CD4-positive, alpha-beta T cell (primary cell): ENCODE results near the gene FAM184B. TPM values are rescaled to one million over a fixed set of nuclear protein-coding genes. Genes with fewer than 3 reads are reported as not detected.

Experiments used
- ATAC-seq: fragments of 200-7000 bp; cut with Tn5 transposase; one replicate; pipeline ENCODE4 v1.10.0; 2022; ENCODE audit warnings: mild to moderate bottlenecking; ENCODE audit not compliant: poor library complexity
- CTCF ChIA-PET: fragments of 350-600 bp; sonication (Branson Sonifier 250); formaldehyde crosslinking; loops from one replicate; lab custom pipeline; 2021; ENCODE audit warnings: antibody characterized with exemption, inconsistent platforms; lab: Charles Lee
- POLR2A ChIA-PET: fragments of 350-600 bp; sonication (Branson Sonifier 250); formaldehyde crosslinking; loops from one replicate; lab custom pipeline; 2021; ENCODE audit warnings: antibody characterized with exemption, inconsistent platforms; lab: Charles Lee
- DNase-seq, 14 experiments: peaks; one replicate each; pipeline ENCODE4 v3.0.0-alpha.2; 2013 to 2020; ENCODE audit warnings: mixed read lengths in 2 of 14
- H3K27ac ChIP-seq, 2 donors: one replicate each; pipeline versions ENCODE4 v1.5.1 to v1.7.0; 2013; ENCODE audit warnings: low read length in 2 of 2, low read depth in 1 of 2, mild to moderate bottlenecking in 1 of 2
- H3K27me3 ChIP-seq, 2 experiments: 1 replicate in 1 of 2; 2 replicates in 1 of 2; pipeline versions ENCODE4 v1.6.1 to v1.7.0; 2013; ENCODE audit warnings: low read length in 2 of 2, control low read depth in 1 of 2, mild to moderate bottlenecking in 1 of 2, moderate library complexity in 1 of 2; ENCODE audit not compliant: insufficient read depth in 2 of 2, control insufficient read depth in 1 of 2
- H3K36me3 ChIP-seq: one replicate; pipeline ENCODE4 v1.6.1; 2013; ENCODE audit warnings: low read length, control low read depth; ENCODE audit not compliant: insufficient read depth
- H3K4me1 ChIP-seq: one replicate; pipeline ENCODE4 v1.6.1; 2013; ENCODE audit warnings: low read length, control low read depth; ENCODE audit not compliant: insufficient read depth
- H3K4me3 ChIP-seq: one replicate; pipeline ENCODE4 v1.5.1; 2013; ENCODE audit warnings: mild to moderate bottlenecking, low read length, moderate library complexity
- H3K9me3 ChIP-seq, 2 experiments: 1 replicate in 1 of 2; 2 replicates in 1 of 2; pipeline versions ENCODE4 v1.6.1 to v1.7.0; 2013; ENCODE audit warnings: low read length in 2 of 2, mild to moderate bottlenecking in 2 of 2, control low read depth in 1 of 2, moderate library complexity in 1 of 2; ENCODE audit not compliant: control insufficient read depth in 1 of 2, insufficient read depth in 1 of 2
- H3K27ac Mint-ChIP-seq: one replicate; pipeline ENCODE4 v1.8.0; 2020; ENCODE audit warnings: mixed read lengths
- H3K27me3 Mint-ChIP-seq: one replicate; pipeline ENCODE4 v1.8.0; 2021; ENCODE audit warnings: mixed read lengths
- H3K36me3 Mint-ChIP-seq: one replicate; pipeline ENCODE4 v1.8.0; 2021; ENCODE audit warnings: low read depth, mixed read lengths
- H3K4me1 Mint-ChIP-seq: one replicate; pipeline ENCODE4 v1.8.0; 2021; ENCODE audit warnings: low read depth, mixed read lengths
- H3K4me3 Mint-ChIP-seq: one replicate; pipeline ENCODE4 v1.8.0; 2020; ENCODE audit warnings: mild to moderate bottlenecking, mixed read lengths
- H3K9me3 Mint-ChIP-seq: one replicate; pipeline ENCODE4 v1.8.0; 2020; ENCODE audit warnings: mixed read lengths
- CTCF ChIP-seq: fragments of 200-600 bp; IDR thresholded peaks from one replicate; pipeline ENCODE4 v1.8.0; 2022; ENCODE audit warnings: antibody characterized with exemption, mild to moderate bottlenecking
- intact Hi-C, 2 experiments: fragments of 100-400 bp; cut with DNase I in 1 of 2; cut with micrococcal nuclease in 1 of 2; formaldehyde crosslinking; loops; one replicate each; pipeline versions ENCODE4 v1.15.1 to v1.9.0; 2023 to 2025; cut with DNase I, micrococcal nuclease
- total RNA-seq, 174 experiments: library from RNA in 2 of 174; stranded (reverse) in 2 of 174; gene quantifications; one replicate each; pipeline ENCODE4 v1.2.3 and lab custom pipeline; 2021 to 2026

Gene FAM184B
- total RNA-seq, 2 experiments from 2014 or later: not detected

DNA sequence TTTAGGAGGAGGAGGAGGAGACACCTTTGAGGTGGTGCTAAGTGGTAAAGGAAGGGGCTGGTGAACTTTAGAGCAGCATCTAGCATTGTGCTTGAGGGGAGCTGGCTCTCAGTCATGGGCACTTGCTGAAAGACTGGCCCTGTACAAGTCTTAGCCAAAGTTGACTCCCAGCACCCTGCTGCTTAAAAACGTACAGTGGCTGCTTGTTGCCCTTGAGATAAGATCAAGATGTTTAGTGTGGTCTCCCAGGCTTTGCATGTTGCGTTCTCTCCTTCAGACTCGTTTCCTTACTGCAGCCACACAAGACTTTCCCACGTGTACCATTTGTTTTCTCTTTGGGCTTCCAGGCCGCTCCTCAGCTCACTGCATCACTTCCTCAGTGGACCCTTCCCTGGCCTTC is 165.1 kb downstream of the FAM184B start:
- intact Hi-C loops: loop anchor here in 1 of 2 experiments (10.0 kb wide), 1 partner anchor 199 kb away; the partner anchor contains the start of genes DCAF16 and NCAPG
- H3K27me3 ChIP-seq: no peaks in the 10 kb centered on the region
- Mint-ChIP-seq H3K9me3 (no peaks in the 10 kb centered on the region), H3K27me3 (no peaks in the 10 kb centered on the region), H3K36me3 (peaks cover 61% of the 10 kb centered on the region), H3K27ac (peak overlapping the region; percentile 71), H3K4me3 (peak overlapping the region; percentile 91), H3K4me1 (peaks cover 55% of the 10 kb centered on the region)
- no peak overlapping the region for H3K27ac ChIP-seq
- ChIA-PET POLR2A (no interaction called here), CTCF (no interaction called here)
- H3K36me3 ChIP-seq: peaks cover 42% of the 10 kb centered on the region
- H3K9me3 ChIP-seq: no peaks in the 10 kb centered on the region
- peaks cover 56% of the 10 kb centered on the region for H3K4me1 ChIP-seq
- H3K4me3 ChIP-seq: peak overlapping the region; percentile 16
- DNase-seq (peak in 2 of 14 experiments; percentile 15 to 29), ATAC-seq (no peak)
- no peak for TF ChIP-seq CTCF

- no peak for TF ChIP-seq CTCF
- Histone ChIP-seq H3K36me3 (peaks cover 27% of the 10 kb centered on the region), H3K27ac (peak within 1 kb of the TSS; percentile 68 to 92), H3K27me3 (no peaks in the 10 kb centered on the region), H3K9me3 (no peaks in the 10 kb centered on the region), H3K4me1 (peaks cover 55% of the 10 kb centered on the region), H3K4me3 (peak within 1 kb of the TSS; percentile 94)
- H3K4me3 Mint-ChIP-seq: peak within 1 kb of the TSS; percentile 93
- POLR2A ChIA-PET: interaction anchor here (0.7 to 2.6 kb wide), 19 partner anchors 9 to 407 kb away, joined by 3 to 45 read pairs (median 4); partner anchors contain the start of genes DCAF16, LAP3, LCORL and NCAPG
- no peaks in the 10 kb centered on the region for H3K27me3 Mint-ChIP-seq
- CTCF ChIA-PET: interaction anchor here (0.6 to 2.7 kb wide), 3 partner anchors 21 to 290 kb away, joined by 4 to 12 read pairs (median 7); no protein-coding TSS in a partner anchor
- peaks cover 50% of the 10 kb centered on the region for H3K4me1 Mint-ChIP-seq
- intact Hi-C loops: loop anchor here (1.0 to 10.0 kb wide), 5 partner anchors 37 to 408 kb away; partner anchors contain the start of genes DCAF16 (in 2 of the 2), NCAPG (in 2 of the 2), LAP3 (in 1 of the 2) and QDPR (in 1 of the 2)
- H3K9me3 Mint-ChIP-seq: no peaks in the 10 kb centered on the region
- DNase-seq: peak; percentile 90 to 98 (median 94)
- H3K36me3 Mint-ChIP-seq: peaks cover 47% of the 10 kb centered on the region
- ATAC-seq: peak; percentile 93
- peak within 1 kb of the TSS; percentile 94 for H3K27ac Mint-ChIP-seq
Measured at GRCh38 chr4:17614416-17615299, 166.8 kb downstream of the FAM184B start, which contains the start of gene MED28. Gene MED28 (plus strand): TSS chr4:17614641. CDS start chr4:17614655, 14 bp downstream.

GRCh38 chr4:17613761-17614415 is 167.5 kb downstream of the FAM184B start:
- no peak for TF ChIP-seq CTCF
- no peaks in the 10 kb centered on the region for H3K9me3 Mint-ChIP-seq

More at GRCh38 chr4:17613761-17614415, 167.5 kb downstream of the FAM184B start:
- intact Hi-C loops: loop anchor here (1.0 to 10.0 kb wide), 6 partner anchors 37 to 408 kb away; partner anchors contain the start of genes DCAF16 (in 2 of the 2), NCAPG (in 2 of the 2), LAP3 (in 1 of the 2) and QDPR (in 1 of the 2)
- ATAC-seq: peak; percentile 60
- H3K4me3 ChIP-seq: peak overlapping the region; percentile 94
- H3K4me1 ChIP-seq: peaks cover 47% of the 10 kb centered on the region
- peak in 7 of 14 experiments; percentile 6 to 68 (median 19) for DNase-seq
- ChIA-PET POLR2A (interaction anchor here (0.6 to 2.6 kb wide), 18 partner anchors 11 to 1390 kb away, joined by 3 to 45 read pairs (median 4); partner anchors contain the start of genes DCAF16, LAP3, NCAPG and QDPR), CTCF (interaction anchor here (0.6 to 2.7 kb wide), 3 partner anchors 22 to 289 kb away, joined by 4 to 12 read pairs (median 7); no protein-coding TSS in a partner anchor)
- Mint-ChIP-seq H3K4me3 (peak overlapping the region; percentile 93), H3K27me3 (no peaks in the 10 kb centered on the region), H3K4me1 (peaks cover 42% of the 10 kb centered on the region), H3K27ac (peak overlapping the region; percentile 94), H3K36me3 (peaks cover 39% of the 10 kb centered on the region)
- peak overlapping the region; percentile 68 to 92 for H3K27ac ChIP-seq
- H3K9me3 ChIP-seq: no peaks in the 10 kb centered on the region
- peaks cover 20% of the 10 kb centered on the region for H3K36me3 ChIP-seq
- no peaks in the 10 kb centered on the region for H3K27me3 ChIP-seq
